Activated T-cell treated with anti-CD3 and anti-CD28 coated beads for 48 hours (primary cell): Measurements from ENCODE around the gene SPATC1L.
A peak's percentile ranks its signal among the peaks of the same experiment; 100 is the strongest.
"Not testable (repeated sequence)": the region's sequence is repeated elsewhere in the genome, so short reads cannot be mapped to it uniquely, and the experiment has no call there.

Experiments
- DNase-seq: peaks from one replicate; pipeline ENCODE4 v3.0.0-alpha.2; 2020; ENCODE audit warnings: low read depth

The SPATC1L gene

DNA sequence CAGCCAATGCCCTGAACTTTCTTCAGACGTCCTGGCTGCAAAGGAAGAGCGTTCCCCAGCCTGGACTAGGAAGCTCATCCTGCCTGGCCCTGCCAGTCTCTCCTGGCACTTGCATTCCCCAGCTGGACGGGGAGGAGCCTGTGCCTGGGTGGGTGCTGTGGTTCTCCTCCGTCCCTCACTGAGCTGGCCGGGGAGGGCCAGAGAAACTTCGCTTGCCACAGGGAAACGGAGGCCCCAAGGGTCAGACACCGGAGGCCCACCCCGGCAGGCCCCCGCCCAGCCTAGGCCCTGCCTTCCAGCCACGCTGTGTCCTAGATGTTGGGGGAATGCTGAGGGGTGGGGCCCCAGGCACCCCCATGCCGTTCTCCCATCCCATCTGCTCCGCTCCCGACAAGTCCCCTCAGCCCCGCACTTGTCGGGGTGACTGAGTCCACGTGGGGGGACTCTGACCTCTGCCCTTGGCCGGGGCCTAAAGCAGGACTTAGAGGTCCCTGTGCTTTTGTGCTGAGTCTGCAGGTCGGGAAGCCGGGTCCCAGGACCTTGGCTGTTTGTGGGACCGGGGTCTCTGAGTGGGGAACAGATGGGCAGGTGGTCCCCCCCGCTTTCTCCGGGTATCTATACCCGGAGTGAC, 33.7 kb downstream of the SPATC1L start:
- no peak for DNase-seq

DNA sequence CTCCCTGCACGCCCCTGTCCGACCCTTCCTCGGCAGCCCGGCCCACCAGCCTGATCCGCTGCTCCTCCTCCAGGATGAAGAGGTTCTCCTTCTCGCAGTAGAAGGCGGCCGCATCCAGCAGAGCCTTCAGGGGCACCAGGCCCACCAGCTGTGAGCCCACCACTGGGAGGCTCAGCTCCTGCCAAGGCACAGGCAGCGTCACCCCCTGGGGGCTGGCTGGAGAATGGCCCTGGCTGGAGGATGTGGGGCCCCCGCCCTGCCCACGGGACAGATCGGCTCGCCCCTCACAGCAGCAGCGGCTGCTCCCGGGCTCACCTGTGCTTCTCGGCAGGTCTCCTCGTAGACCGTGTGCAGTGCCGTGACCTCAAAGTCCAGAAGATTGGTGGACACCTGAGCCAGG, 34.2 kb downstream of the SPATC1L start:
- no peak for DNase-seq

DNA sequence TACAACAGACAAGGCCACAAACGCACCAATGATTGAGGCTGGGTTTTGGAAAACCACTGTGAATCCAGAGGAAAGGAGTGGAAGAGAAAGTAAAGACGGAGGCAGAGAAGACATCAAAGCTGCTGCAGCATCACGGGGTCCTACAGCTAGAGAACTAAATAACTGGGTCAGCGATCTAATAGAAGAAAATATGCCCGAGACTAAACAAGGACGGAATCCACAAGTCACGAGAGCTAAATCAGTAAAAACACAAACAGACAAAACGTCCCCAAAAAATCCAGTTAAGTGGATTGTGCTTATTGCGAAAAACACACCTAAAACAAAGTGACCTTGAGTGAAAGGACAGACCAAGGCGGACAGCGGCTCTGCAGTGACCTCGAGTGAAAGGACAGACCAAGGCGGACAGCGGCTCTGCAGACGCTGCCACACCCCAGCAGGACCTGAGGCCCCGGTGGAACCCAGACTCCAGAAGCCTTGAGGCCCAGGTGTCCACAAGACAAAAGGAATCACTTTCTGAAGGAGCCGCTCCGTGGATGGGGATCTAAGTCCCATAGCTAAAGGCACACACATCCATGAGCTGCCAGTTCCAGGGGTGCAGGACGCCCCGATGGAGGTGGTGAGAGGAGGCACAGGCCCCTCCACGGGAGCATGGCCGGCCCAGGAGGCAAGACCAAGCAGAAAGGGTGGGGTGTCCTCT, 34.9 kb downstream of the SPATC1L start:
- no peak for DNase-seq

DNA sequence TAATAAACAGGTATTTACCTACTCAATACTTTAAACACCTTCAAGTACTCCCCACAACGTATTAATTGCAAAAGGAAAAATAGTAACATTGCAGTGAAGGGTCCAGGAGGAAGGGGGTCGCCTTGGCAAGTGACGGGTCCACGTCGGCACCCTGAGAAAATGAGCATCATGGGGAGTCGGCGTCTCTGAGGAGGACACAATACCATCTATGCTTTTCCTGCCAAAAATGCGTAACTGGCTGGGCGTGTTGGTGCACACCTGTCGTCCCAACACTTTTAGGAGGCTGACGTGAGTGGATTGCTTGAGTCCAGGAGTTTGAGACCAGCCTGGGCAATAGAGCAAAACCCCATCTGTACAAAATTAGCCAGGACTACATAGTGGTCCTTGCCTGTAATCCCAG, 36.2 kb downstream of the SPATC1L start:
- no peak for DNase-seq

DNA sequence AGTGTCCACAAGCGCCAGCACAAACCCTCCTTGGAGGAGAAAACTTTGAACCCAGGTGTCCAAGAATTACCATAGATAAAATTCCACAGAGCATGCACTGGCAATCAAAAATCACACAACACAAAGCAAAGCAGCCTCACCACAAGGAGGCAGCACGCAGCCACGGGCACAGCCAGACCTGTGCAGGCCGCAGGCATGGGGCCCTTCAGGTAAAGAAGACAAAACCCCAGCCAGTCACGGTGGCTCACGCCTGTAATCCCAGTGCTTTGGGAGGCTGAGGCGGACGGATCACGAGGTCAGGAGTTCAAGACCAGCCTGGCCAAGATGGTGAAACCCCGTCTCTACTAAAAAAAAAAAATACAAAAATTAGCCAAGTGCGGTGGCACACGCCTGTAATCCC, 36.8 kb downstream of the SPATC1L start:
- DNase-seq, result peak; percentile 45

DNA sequence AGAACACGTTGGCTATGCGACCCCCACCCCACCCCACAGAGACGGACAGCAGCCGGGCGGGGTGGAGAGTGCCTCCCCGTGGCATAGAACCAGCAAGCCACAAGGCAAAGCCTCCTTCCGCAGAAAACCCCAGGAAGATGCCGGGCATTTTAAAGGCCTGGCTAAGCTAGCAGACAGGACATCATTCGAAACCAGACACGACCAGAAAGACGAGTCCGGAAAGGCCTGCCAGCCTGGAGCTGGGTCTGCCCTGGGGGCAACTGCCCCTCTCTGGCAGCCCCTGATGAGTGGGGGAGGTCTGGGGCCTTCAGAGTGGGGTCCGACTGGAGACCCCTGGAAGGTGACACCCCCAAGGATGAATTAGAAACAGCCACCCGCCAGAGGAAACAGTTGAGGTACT, 37.4 kb downstream of the SPATC1L start:
- DNase-seq, result no peak

DNA sequence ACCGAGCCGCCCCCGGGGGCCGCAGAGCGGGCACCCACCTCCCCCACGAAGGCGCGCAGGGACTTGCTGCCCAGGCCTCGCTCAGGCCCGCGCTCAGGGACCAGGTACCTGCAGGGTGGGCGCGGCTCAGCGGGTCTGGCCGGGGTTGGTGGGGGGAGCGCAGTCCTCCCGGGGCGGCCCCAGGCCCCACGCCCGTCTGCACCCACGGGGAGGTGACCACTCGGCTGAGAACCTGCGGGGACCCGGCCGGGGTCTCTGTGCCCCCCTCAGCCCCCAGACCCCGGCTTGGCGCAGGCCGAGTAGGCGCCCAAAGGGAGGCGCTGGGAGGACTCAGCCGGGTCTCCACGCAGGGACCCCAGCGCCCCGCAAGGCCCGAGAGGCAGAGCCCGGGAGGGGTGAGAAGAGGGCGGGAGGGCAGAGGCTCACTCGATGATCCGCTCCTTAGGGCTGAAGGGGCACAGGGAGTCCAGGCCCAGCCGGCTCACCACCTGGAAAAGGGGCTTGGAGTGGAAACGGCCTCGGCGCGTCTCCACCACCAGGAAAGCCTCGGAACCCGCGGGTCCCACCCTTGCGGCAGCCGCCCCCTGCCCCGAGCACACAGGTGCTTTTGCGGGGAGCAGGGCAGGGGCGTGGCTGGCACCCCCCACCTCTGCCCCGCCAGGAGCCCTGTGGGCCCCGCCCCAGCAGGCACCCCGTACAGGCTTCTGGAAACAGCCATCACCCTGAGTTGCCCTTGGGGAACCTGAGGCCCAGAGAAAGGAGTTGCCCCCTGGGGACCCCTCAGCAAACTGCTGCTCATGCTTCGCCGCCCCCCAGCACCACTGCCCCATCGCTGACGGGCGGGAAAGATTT, 38.2 kb downstream of the SPATC1L start:
- no peak for DNase-seq

DNA sequence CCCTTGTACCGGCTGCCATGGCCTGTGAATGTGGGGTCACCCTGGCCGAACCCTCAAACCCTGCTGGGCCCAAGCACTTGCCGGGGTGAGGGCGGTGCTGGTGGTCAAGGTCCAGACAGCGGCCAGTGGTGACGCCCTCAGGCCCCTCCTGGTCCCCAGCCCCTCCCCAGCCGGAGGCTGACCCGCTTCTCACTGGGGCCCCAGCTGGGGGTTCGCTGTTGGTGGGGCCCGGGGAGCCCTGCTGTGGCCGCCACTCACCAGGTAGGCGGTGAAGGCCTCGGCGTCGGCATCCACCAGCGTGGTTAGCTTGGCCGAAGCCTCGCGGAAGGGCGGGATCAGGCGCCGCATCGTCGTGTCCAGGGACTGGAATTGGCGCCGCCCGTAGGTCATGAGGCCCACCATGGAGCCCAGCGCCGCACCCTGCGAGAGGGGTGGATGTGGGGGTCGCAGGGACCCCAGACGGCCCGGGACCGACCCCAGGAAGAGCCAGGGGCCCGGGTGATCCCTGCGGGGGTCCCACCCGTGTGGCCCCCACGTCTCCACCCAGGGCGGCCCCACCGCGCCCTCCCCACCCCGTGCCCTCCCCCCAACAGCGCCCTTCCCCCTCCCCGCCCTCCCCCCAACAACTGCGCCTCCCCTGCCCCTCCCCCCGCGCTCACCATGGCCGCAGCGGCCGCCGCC, 39.0 kb downstream of the SPATC1L start:
- DNase-seq, result no peak

DNA sequence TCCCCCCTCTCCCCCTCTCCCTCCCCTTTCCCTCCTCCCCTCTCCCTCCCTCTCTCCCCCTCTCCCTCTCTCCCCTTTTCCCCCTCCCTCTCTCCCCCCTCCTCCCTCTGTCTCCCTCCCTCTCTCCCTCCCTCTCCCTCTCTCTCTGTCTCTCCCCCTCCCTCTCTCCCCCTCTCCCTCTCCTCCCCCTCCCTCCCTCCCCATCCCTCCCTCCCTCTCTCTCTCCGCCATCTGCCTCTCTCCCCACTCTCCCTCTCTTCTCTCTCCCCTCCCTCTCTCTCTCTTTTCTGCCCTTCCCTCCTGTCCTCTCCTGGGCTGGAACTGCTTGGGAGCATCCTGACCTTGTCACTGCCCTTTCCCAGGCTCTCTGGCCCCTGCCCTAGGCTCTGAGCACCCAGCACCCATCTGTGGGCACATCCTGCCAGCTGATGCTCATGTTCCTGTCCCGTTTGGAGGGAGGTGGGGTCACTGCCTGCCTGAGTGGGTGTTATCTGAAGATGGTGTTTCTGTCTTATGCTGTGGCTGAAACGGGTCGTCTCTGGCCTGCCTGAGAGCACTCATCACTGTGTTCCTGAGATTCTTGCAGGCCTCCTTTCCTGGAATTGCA, 39.7 kb downstream of the SPATC1L start:
- no peak for DNase-seq

DNA sequence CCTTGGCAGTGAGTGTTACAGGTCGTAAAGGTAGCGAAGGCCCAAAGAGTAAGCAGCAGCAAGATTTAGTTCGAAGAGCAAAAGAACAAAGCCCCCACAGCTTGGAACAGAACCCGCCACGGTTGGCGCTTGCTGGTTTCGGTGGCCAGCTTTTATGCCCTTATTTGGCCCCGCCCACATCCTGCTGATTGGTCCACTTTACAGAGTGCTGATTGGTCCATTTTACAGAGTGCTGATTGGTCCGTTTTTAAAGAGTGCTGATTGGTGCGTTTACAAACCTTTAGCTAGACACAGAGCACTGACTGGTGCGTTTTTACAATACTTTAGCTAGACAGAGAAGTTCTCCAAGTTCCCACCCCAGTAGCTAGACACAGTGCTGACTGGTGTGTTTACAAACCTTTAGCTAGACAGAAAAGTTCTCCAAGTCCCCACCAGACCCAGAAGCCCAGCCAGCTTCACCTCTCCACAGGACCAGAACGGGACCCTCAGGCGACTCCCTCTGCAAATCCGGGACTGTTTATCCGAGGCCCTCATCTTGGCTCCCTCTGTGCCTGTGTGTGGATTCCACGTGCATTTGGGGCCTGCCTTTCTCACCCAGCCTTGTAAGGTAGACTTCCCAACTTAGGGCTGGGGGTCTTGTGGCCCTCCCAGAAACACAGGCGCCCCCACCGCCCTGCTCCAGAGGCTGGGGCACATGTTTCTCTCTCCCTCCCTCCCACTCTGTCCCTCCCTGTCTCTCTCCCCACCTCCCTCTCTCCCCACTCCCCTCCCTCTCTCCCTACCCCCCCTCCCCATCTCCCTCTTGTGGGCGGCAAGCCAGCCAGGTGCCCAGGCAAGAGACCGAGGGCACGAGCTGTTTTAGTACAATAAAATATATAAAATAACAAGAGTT, 41.4 kb downstream of the SPATC1L start:
- no peak for DNase-seq

DNA sequence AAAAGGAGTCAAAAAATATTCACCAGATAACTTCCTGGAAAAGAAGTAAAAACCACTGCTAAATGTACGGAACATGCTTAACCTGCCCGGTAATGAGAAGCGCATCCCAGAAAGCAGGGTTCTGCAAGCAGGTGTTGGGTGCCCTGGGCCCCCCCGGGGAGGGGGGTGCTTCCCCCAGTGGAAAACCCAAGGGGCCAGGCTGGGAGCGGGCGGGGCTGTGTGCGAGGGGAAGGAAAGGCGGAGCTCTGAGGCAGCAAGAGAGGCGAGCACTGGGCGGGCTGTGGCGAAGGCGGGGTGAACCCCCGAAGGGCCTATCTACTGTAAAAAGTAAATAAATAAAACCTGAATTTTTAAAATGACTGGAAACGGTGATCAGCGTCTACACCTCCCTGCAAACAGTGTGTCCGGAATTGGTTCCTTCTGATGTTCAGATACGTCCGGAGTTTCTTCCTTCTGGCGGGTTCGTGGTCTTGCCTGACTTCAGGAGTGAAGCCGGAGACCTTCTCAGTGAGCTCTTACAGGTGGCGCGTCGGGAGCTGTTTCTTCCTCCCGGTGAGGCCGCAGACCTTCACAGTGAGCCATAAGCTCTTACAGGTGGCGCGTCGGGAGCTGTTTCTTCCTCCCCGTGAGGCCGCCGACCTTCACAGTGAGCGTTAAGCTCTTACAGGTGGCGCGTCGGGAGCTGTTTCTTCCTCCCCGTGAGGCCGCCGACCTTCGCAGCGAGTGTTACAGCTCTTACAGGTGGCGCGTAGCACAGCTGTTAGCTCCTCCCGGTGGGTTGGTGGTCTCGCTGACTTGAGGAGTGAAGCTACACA, 42.3 kb downstream of the SPATC1L start:
- DNase-seq, result no peak

DNA sequence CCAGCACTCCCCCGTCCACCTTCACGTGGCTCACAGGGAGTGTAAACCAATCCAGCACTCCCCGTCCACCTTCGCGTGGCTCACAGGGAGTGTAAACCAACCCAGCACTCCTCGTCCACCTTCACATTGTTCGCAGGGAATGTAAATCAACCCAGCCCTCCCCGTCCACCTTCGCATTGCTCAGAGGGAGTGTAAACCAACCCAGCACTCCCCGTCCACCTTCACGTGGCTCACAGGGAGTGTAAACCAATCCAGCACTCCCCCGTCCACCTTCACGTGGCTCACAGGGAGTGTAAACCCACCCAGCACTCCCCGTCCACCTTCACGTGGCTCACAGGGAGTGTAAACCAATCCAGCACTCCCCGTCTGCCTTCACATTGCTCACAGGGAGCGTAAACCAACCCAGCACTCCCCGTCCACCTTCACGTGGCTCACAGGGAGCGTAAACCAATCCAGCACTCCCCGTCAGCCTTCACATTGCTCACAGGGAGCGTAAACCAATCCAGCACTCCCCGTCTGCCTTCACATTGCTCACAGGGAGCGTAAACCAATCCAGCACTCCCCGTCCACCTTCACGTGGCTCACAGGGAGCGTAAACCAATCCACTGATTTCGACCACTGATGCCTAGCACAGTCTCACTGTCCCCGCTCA, 43.8 kb downstream of the SPATC1L start:
- DNase-seq, result not testable (repeated sequence)

DNA sequence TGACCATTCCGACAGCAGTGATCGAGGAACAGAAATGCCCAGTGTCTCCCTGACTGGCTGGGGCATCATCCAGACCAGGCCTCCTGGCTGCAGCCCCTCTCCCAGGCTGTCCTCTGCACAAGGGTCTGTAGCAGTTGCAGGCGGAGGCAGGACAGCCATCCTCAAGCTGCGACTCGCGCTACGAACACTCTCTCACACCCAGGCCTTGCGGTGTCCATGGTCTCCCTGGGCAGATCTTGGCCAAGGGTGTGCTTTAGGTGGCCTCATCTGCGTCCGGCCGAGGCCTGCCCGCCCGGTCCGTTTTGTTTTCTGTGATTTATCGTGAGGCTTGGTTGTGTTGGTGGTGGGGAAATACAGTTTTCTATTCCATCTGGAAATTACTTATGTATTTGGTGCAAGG, 44.6 kb downstream of the SPATC1L start:
- DNase-seq, result no peak

DNA sequence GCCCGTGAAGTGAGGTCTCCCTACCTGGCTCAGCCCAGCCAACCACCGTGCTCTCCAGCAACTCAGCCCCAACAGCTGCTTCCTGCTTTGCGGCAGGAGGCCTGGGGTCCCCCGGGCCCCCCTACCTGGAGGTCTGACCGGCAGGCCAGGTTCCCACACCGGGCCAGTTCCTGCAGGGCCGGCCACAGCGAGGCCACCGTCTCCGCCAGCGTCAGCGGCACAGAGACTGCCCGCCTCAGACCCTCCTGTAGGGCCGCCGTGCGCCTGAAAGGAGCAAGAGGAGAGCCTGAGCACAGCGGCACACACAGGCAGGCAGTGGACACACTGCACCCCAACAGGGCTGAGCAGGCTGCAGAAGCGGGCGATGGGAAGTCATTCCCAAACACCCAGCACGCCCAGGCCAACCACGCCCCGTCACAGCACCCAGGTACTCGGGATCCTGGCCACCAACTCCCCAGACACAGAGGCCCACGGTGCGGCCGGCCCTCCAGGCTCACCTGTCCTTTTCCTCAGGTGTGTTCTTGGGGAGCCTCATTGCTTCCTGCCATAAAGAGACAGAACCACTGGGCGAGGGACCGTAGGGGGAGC, 45.8 kb downstream of the SPATC1L start:
- DNase-seq, result no peak

DNA sequence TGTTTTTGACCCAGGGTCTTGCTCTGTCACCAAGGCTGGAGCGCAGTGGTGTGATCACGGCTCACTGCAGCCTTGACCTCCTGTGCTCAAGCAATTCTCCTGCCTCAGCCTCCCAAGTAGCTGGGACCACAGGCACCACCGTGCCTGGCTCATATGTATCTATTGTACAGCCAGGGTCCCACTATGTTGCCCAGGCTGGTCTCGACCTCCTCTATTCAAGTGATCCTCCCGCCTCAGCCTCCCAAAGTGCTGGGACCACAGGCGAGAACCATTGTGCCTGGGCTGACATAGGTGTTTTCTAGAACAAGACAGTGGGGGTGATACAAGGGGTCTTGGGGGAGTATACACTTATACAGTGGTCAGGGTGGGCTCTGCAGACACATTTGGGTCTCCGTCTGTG, 46.4 kb downstream of the SPATC1L start:
- DNase-seq, result no peak

DNA sequence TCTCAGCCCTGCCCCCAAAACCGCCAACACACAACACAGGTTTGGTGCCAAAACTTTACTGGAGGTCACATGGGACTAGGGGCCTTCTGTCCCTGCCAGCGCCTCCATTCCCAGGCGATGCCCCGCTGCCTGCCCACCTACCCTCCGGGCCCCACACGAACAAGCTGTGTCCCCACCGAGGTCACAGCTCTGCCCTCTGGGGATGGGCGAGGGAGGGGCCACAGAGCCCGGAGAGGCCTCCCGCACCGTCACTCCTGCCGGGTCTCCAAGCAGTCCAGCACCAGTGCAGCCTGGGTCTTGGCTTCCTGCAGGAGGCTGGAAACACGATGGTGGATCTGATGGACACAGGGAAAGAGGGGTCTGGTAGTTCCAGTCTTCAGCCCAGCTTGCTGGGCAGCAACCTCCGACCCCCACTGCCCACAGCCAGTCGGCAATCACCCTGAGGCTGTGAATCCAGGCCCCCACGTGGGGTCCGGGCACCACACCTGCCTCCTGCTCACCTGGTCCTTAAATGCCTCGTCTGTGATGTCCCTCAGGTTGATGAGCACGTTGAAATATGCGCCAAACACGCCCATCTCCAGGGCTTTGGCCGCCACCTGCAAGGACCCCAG, 47.4 kb downstream of the SPATC1L start:
- DNase-seq, result no peak

DNA sequence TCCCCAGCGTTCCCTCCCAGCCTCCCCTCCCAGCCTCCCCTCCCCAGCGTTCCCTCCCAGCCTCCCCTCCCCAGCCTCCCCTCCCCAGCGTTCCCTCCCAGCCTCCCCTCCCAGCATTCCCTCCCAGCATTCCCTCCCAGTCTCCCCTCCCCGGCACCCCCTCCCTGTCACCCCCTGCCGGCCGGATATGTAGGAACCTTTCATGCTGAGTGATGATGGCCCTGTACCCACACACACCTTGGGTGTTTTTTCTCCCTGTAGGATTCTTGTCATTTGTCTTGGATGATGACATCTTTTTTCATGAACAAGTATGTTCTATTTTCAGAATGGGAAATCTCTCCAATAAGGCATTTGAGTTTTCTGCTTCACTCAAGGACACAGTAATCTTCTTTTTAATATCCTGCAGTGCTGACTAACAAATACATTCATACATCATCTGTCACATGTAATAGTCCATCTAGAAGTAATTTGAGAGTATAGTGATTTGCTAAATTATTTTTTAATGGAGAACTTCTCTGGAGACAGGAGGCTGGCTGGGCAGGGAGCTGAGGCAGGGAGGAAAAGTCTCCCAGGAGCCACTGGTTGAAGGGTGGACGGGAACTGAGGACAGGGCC, 48.4 kb downstream of the SPATC1L start:
- DNase-seq, result no peak
